ENCODE measurements around the gene KLB.
"Not testable (repeated sequence)": the region's sequence is repeated elsewhere in the genome, so short reads cannot be mapped to it uniquely, and the experiment has no call there.

Gene KLB

GRCh38 chr4:39406763-39407583 is at the start of gene KLB:
Gene KLB (plus strand): TSS chr4:39406930. CDS start chr4:39406950, 20 bp downstream.
- no peak for DNase-seq

- no peak for DNase-seq
Observed at GRCh38 chr4:39357002-39357401, 49.7 kb upstream of the KLB start.

GRCh38 chr4:39360611-39361010 is 46.1 kb upstream of the KLB start:
- not testable (repeated sequence) for DNase-seq

- no peak for DNase-seq
Observed at GRCh38 chr4:39362827-39363226, 43.9 kb upstream of the KLB start.

- no peak for DNase-seq
Observed at GRCh38 chr4:39363773-39364393, 42.8 kb upstream of the KLB start.

- no peak for DNase-seq
Observed at GRCh38 chr4:39365360-39365759, 41.4 kb upstream of the KLB start.

- peak; percentile 75 for DNase-seq
Observed at GRCh38 chr4:39365830-39366771, 40.6 kb upstream of the KLB start, which contains the start of gene RFC1. Gene RFC1 (minus strand): TSS chr4:39366362. CDS start chr4:39366241, 121 bp downstream.

- DNase-seq, result no peak
Observed at GRCh38 chr4:39367166-39367565, 39.6 kb upstream of the KLB start.

- no peak for DNase-seq
Observed at GRCh38 chr4:39369301-39369700, 37.4 kb upstream of the KLB start.

- not testable (repeated sequence) for DNase-seq
Observed at GRCh38 chr4:39371209-39371608, 35.5 kb upstream of the KLB start.

GRCh38 chr4:39375478-39375877 is 31.3 kb upstream of the KLB start:
- no peak for DNase-seq

- no peak for DNase-seq
Observed at GRCh38 chr4:39383690-39384089, 23.0 kb upstream of the KLB start.

- no peak for DNase-seq
Observed at GRCh38 chr4:39384563-39384962, 22.2 kb upstream of the KLB start.

- DNase-seq, result no peak
Observed at GRCh38 chr4:39390603-39391002, 16.1 kb upstream of the KLB start.

- DNase-seq, result no peak
Observed at GRCh38 chr4:39394706-39395105, 12.0 kb upstream of the KLB start.

GRCh38 chr4:39401640-39402039 is 5.1 kb upstream of the KLB start:
- DNase-seq, result not testable (repeated sequence)

- no peak for DNase-seq
Observed at GRCh38 chr4:39407584-39407885, 805 bp downstream of the KLB start.

GRCh38 chr4:39410415-39410814 is 3.7 kb downstream of the KLB start:
- DNase-seq, result no peak

- not testable (repeated sequence) for DNase-seq
Observed at GRCh38 chr4:39411561-39411960, 4.8 kb downstream of the KLB start.

- DNase-seq, result no peak
Observed at GRCh38 chr4:39415678-39416283, 9.1 kb downstream of the KLB start.

- DNase-seq, result no peak
Observed at GRCh38 chr4:39422247-39422646, 15.5 kb downstream of the KLB start.

- not testable (repeated sequence) for DNase-seq
Observed at GRCh38 chr4:39425297-39425696, 18.6 kb downstream of the KLB start.

GRCh38 chr4:39426728-39427127 is 20.0 kb downstream of the KLB start:
- DNase-seq, result no peak

All from NCI-H1105 (cell line).